Measurements from ENCODE around the gene VAT1. TPM values are rescaled to one million over a fixed set of nuclear protein-coding genes. Genes with fewer than 3 reads are reported as not detected.

VAT1 gene
- total and polyA plus RNA-seq, 9 of the 15 experiments (the other 6 are each of a cell fraction or from before 2014, with no cell fraction given): 29.4 to 153 (median 66.7) TPM

DNA sequence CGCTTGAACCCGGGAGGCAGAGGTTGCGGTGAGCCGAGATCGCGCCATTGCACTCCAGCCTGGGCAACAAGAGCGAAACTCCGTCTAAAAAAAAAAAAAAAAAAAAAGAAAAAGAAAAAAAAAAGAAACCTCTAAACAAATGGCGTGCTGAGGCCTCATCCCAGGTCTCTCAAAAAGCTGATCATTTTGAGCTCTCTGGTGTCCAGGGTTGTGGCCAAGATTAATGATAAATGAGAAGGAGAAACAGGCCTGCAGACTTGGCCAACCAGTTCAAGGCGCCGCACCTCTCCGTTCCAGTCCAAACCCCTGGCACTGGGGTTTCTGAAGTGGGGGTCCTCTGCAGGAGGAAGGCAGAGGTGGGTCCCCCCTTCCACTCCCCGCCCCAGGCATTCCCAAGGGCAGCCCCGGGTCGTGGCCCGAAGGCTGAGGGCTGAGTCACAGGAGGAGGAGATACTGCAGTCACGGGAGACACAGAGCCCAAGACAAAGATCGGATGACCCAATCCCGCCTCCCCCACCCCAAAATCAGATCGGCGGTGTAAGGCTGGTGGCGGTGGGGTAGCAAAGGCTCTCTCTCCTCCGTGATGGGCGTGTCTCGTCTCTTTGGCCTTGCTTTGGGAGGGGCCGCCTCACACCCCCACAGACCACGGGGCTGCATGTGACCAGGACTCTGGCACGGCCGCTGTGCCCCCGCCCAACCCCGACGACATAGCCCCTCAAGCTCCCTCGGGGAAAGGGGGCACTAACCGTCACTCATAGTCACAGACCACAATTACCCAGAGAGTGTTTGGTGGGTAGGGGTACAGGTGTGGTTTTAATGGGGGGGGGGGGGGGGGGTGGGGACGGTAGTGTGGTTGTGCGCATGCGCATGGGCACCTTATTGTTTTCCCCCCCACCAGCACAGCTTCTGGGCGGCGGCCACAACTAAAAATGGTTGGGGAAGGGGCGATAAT is 1.1 kb downstream of the VAT1 start (continued):
- TF ChIP-seq, protein P1, sequence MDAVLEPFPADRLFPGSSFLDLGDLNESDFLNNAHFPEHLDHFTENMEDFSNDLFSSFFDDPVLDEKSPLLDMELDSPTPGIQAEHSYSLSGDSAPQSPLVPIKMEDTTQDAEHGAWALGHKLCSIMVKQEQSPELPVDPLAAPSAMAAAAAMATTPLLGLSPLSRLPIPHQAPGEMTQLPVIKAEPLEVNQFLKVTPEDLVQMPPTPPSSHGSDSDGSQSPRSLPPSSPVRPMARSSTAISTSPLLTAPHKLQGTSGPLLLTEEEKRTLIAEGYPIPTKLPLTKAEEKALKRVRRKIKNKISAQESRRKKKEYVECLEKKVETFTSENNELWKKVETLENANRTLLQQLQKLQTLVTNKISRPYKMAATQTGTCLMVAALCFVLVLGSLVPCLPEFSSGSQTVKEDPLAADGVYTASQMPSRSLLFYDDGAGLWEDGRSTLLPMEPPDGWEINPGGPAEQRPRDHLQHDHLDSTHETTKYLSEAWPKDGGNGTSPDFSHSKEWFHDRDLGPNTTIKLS (IDR thresholded peaks at IDR 0.05; ENCODE audit: borderline replicate concordance, low read depth): no peak
- 0 out of 2 replicates have a peak, but pooled peaks have one; percentile 45 for TF ChIP-seq LARP7 (IDR thresholded peaks at IDR 0.05)
- peak; percentile 84 for TF ChIP-seq CTBP1 (IDR thresholded peaks at IDR 0.05; ENCODE audit: borderline replicate concordance)
- TF ChIP-seq, protein P2, sequence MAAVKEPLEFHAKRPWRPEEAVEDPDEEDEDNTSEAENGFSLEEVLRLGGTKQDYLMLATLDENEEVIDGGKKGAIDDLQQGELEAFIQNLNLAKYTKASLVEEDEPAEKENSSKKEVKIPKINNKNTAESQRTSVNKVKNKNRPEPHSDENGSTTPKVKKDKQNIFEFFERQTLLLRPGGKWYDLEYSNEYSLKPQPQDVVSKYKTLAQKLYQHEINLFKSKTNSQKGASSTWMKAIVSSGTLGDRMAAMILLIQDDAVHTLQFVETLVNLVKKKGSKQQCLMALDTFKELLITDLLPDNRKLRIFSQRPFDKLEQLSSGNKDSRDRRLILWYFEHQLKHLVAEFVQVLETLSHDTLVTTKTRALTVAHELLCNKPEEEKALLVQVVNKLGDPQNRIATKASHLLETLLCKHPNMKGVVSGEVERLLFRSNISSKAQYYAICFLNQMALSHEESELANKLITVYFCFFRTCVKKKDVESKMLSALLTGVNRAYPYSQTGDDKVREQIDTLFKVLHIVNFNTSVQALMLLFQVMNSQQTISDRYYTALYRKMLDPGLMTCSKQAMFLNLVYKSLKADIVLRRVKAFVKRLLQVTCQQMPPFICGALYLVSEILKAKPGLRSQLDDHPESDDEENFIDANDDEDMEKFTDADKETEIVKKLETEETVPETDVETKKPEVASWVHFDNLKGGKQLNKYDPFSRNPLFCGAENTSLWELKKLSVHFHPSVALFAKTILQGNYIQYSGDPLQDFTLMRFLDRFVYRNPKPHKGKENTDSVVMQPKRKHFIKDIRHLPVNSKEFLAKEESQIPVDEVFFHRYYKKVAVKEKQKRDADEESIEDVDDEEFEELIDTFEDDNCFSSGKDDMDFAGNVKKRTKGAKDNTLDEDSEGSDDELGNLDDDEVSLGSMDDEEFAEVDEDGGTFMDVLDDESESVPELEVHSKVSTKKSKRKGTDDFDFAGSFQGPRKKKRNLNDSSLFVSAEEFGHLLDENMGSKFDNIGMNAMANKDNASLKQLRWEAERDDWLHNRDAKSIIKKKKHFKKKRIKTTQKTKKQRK (IDR thresholded peaks at IDR 0.05; ENCODE audit: borderline replicate concordance, low read depth, low read length): no peak
- no peak for TF ChIP-seq RHOXF2B (CRISPR knock-in tag; conservative IDR thresholded peaks at IDR 0.05)
- TF ChIP-seq, protein P3, sequence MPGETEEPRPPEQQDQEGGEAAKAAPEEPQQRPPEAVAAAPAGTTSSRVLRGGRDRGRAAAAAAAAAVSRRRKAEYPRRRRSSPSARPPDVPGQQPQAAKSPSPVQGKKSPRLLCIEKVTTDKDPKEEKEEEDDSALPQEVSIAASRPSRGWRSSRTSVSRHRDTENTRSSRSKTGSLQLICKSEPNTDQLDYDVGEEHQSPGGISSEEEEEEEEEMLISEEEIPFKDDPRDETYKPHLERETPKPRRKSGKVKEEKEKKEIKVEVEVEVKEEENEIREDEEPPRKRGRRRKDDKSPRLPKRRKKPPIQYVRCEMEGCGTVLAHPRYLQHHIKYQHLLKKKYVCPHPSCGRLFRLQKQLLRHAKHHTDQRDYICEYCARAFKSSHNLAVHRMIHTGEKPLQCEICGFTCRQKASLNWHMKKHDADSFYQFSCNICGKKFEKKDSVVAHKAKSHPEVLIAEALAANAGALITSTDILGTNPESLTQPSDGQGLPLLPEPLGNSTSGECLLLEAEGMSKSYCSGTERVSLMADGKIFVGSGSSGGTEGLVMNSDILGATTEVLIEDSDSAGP (CRISPR knock-in tag; IDR thresholded peaks at IDR 0.05): no peak
- no peak for TF ChIP-seq MECOM (CRISPR knock-in tag; IDR thresholded peaks at IDR 0.05)
- no peak for TF ChIP-seq ILF3 (IDR thresholded peaks at IDR 0.05; ENCODE audit: borderline replicate concordance)
- TF ChIP-seq SP1 (CRISPR knock-in tag; IDR thresholded peaks at IDR 0.05): peak; percentile 88
- TF ChIP-seq ZNF239 (CRISPR knock-in tag; IDR thresholded peaks at IDR 0.05): no peak
- TF ChIP-seq, protein P4, sequence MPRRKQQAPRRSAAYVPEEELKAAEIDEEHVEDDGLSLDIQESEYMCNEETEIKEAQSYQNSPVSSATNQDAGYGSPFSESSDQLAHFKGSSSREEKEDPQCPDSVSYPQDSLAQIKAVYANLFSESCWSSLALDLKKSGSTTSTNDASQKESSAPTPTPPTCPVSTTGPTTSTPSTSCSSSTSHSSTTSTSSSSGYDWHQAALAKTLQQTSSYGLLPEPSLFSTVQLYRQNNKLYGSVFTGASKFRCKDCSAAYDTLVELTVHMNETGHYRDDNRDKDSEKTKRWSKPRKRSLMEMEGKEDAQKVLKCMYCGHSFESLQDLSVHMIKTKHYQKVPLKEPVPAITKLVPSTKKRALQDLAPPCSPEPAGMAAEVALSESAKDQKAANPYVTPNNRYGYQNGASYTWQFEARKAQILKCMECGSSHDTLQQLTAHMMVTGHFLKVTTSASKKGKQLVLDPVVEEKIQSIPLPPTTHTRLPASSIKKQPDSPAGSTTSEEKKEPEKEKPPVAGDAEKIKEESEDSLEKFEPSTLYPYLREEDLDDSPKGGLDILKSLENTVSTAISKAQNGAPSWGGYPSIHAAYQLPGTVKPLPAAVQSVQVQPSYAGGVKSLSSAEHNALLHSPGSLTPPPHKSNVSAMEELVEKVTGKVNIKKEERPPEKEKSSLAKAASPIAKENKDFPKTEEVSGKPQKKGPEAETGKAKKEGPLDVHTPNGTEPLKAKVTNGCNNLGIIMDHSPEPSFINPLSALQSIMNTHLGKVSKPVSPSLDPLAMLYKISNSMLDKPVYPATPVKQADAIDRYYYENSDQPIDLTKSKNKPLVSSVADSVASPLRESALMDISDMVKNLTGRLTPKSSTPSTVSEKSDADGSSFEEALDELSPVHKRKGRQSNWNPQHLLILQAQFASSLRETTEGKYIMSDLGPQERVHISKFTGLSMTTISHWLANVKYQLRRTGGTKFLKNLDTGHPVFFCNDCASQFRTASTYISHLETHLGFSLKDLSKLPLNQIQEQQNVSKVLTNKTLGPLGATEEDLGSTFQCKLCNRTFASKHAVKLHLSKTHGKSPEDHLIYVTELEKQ (CRISPR knock-in tag; IDR thresholded peaks at IDR 0.05): no peak
- no peak for TF ChIP-seq TRIM28 (IDR thresholded peaks at IDR 0.05)
- TF ChIP-seq, protein P5, sequence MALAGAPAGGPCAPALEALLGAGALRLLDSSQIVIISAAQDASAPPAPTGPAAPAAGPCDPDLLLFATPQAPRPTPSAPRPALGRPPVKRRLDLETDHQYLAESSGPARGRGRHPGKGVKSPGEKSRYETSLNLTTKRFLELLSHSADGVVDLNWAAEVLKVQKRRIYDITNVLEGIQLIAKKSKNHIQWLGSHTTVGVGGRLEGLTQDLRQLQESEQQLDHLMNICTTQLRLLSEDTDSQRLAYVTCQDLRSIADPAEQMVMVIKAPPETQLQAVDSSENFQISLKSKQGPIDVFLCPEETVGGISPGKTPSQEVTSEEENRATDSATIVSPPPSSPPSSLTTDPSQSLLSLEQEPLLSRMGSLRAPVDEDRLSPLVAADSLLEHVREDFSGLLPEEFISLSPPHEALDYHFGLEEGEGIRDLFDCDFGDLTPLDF (CRISPR knock-in tag; IDR thresholded peaks at IDR 0.05): no peak
- TF ChIP-seq HDAC2 (IDR thresholded peaks at IDR 0.05): peak; percentile 92
- TF ChIP-seq MCM3 (IDR thresholded peaks at IDR 0.05): no peak
- TF ChIP-seq ZNF584 (CRISPR knock-in tag; IDR thresholded peaks at IDR 0.05; ENCODE audit: low read depth): 0 out of 2 replicates have a peak, but pooled peaks have one; percentile 57

Measured in K562 (cell line).